Dendritic cell treated with granulocyte-macrophage colony-stimulating factor and Interleukin-4, amounts not matched to agents 40 ng/mL and 50 ng/mL, for 4 days (primary cell): ENCODE measurements around the gene BABAM2.
A peak's percentile ranks its signal among the peaks of the same experiment; 100 is the strongest.

ENCODE experiments used
- H3K27ac Mint-ChIP-seq: one replicate; pipeline ENCODE4 v1.8.0; 2022; ENCODE audit warnings: mild to moderate bottlenecking, mixed read lengths
- H3K27me3 Mint-ChIP-seq: one replicate; pipeline ENCODE4 v1.8.0; 2022; ENCODE audit warnings: mild to moderate bottlenecking, mixed read lengths
- H3K36me3 Mint-ChIP-seq: one replicate; pipeline ENCODE4 v1.8.0; 2022; ENCODE audit warnings: low read depth, mixed read lengths
- H3K4me1 Mint-ChIP-seq: one replicate; pipeline ENCODE4 v1.8.0; 2022; ENCODE audit warnings: low read depth, mixed read lengths
- H3K4me3 Mint-ChIP-seq: one replicate; pipeline ENCODE4 v1.8.0; 2022; ENCODE audit warnings: mild to moderate bottlenecking, moderate library complexity, mixed read lengths
- H3K9me3 Mint-ChIP-seq: one replicate; pipeline ENCODE4 v1.8.0; 2022; ENCODE audit warnings: mixed read lengths
- intact Hi-C: fragments of 100-400 bp; cut with micrococcal nuclease; formaldehyde crosslinking; loops from one replicate; pipeline ENCODE4 v1.15.0; 2022

Gene BABAM2

GRCh38 chr2:28168376-28168775 is 277.8 kb downstream of the BABAM2 start:
- H3K27me3 Mint-ChIP-seq = no peaks in the 10 kb centered on the region
- intact Hi-C loops = no loop called here
- no peak overlapping the region for H3K27ac Mint-ChIP-seq
- no peaks in the 10 kb centered on the region for H3K9me3 Mint-ChIP-seq
- H3K4me3 Mint-ChIP-seq = no peak overlapping the region
- H3K4me1 Mint-ChIP-seq = no peaks in the 10 kb centered on the region
- H3K36me3 Mint-ChIP-seq = peaks cover 15% of the 10 kb centered on the region

GRCh38 chr2:28169492-28169891 is 279.0 kb downstream of the BABAM2 start:
- Mint-ChIP-seq H3K4me3 (no peak overlapping the region), H3K36me3 (peaks cover 15% of the 10 kb centered on the region), H3K4me1 (peaks cover 5% of the 10 kb centered on the region), H3K27ac (no peak overlapping the region), H3K9me3 (no peaks in the 10 kb centered on the region), H3K27me3 (no peaks in the 10 kb centered on the region)
- intact Hi-C loops = no loop called here

GRCh38 chr2:28172114-28172898 is 281.8 kb downstream of the BABAM2 start:
- intact Hi-C loops = no loop called here
- Mint-ChIP-seq H3K9me3 (peaks cover 22% of the 10 kb centered on the region), H3K4me1 (peaks cover 15% of the 10 kb centered on the region), H3K27me3 (no peaks in the 10 kb centered on the region), H3K36me3 (peaks cover 31% of the 10 kb centered on the region), H3K4me3 (no peak overlapping the region), H3K27ac (no peak overlapping the region)

GRCh38 chr2:28173377-28173776 is 282.8 kb downstream of the BABAM2 start:
- Mint-ChIP-seq H3K27me3 (no peaks in the 10 kb centered on the region), H3K36me3 (peaks cover 37% of the 10 kb centered on the region), H3K9me3 (peaks cover 30% of the 10 kb centered on the region), H3K4me3 (no peak overlapping the region), H3K4me1 (peaks cover 24% of the 10 kb centered on the region), H3K27ac (no peak overlapping the region)
- intact Hi-C loops = no loop called here

GRCh38 chr2:28174211-28174610 is 283.7 kb downstream of the BABAM2 start:
- no peak overlapping the region for H3K27ac Mint-ChIP-seq
- peaks cover 37% of the 10 kb centered on the region for H3K36me3 Mint-ChIP-seq
- intact Hi-C loops = no loop called here
- H3K27me3 Mint-ChIP-seq = no peaks in the 10 kb centered on the region
- H3K4me3 Mint-ChIP-seq = no peak overlapping the region
- H3K4me1 Mint-ChIP-seq = peaks cover 32% of the 10 kb centered on the region
- H3K9me3 Mint-ChIP-seq = peaks cover 30% of the 10 kb centered on the region

GRCh38 chr2:28175028-28175427 is 284.5 kb downstream of the BABAM2 start:
- peaks cover 30% of the 10 kb centered on the region for H3K9me3 Mint-ChIP-seq
- no peak overlapping the region for H3K27ac Mint-ChIP-seq
- H3K4me1 Mint-ChIP-seq = peaks cover 39% of the 10 kb centered on the region
- H3K36me3 Mint-ChIP-seq = peaks cover 37% of the 10 kb centered on the region
- no peaks in the 10 kb centered on the region for H3K27me3 Mint-ChIP-seq
- no peak overlapping the region for H3K4me3 Mint-ChIP-seq
- intact Hi-C loops = no loop called here

- intact Hi-C loops = no loop called here
- Mint-ChIP-seq H3K27ac (peak overlapping the region; percentile 94), H3K4me1 (peaks cover 49% of the 10 kb centered on the region), H3K36me3 (peaks cover 29% of the 10 kb centered on the region), H3K27me3 (no peaks in the 10 kb centered on the region), H3K4me3 (peak overlapping the region; percentile 76), H3K9me3 (peaks cover 30% of the 10 kb centered on the region)
Measured at GRCh38 chr2:28178946-28179345, 288.4 kb downstream of the BABAM2 start.

- H3K27me3 Mint-ChIP-seq = no peaks in the 10 kb centered on the region
- H3K36me3 Mint-ChIP-seq = peaks cover 11% of the 10 kb centered on the region
- no peak overlapping the region for H3K4me3 Mint-ChIP-seq
- H3K4me1 Mint-ChIP-seq = peaks cover 36% of the 10 kb centered on the region
- peaks cover 13% of the 10 kb centered on the region for H3K9me3 Mint-ChIP-seq
- intact Hi-C loops = no loop called here
- H3K27ac Mint-ChIP-seq = no peak overlapping the region
Measured at GRCh38 chr2:28181801-28182200, 291.3 kb downstream of the BABAM2 start.

DNA sequence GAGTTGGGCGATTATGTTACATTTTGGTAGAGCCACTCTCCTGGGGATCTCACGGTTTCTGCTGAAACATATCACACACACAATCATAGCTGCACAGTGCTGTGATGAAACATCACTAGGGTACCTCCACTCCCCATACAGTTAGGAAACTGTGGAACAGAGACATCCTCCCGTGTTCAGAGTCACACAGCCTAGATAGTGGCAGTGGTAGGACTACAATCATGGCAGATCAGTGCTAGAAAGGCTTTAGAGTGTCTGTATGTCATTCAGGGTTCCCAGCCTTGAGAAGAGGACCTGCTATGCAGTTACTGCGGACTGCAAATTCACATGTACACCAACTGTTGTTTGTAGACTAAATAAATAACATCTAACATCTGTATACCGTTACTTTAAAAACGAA is 291.8 kb downstream of the BABAM2 start:
- Mint-ChIP-seq H3K27ac (no peak overlapping the region), H3K36me3 (peaks cover 5% of the 10 kb centered on the region), H3K9me3 (peaks cover 7% of the 10 kb centered on the region), H3K27me3 (no peaks in the 10 kb centered on the region), H3K4me1 (peaks cover 33% of the 10 kb centered on the region), H3K4me3 (no peak overlapping the region)
- intact Hi-C loops = no loop called here

DNA sequence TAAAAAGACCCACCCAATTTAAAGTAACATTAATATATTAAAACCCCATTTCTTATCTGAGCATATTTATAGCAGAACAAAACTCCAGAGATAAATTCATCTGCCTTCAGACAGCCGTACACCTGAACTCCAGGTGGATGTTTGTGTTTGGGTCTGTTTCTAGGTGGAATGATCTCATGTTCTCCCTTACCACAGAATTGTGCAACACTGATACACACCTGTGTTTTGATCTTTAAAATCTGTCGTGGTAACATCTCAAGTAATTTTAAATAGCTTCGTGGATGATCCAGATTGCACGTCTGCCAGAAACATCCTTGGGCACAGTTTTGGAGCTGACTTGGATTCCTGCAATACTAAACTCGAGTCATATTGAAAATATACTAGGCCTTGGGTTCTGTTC is 294.6 kb downstream of the BABAM2 start:
- Mint-ChIP-seq H3K27me3 (no peaks in the 10 kb centered on the region), H3K27ac (no peak overlapping the region), H3K36me3 (no peaks in the 10 kb centered on the region), H3K4me1 (peaks cover 9% of the 10 kb centered on the region), H3K4me3 (no peak overlapping the region), H3K9me3 (no peaks in the 10 kb centered on the region)
- intact Hi-C loops = no loop called here

DNA sequence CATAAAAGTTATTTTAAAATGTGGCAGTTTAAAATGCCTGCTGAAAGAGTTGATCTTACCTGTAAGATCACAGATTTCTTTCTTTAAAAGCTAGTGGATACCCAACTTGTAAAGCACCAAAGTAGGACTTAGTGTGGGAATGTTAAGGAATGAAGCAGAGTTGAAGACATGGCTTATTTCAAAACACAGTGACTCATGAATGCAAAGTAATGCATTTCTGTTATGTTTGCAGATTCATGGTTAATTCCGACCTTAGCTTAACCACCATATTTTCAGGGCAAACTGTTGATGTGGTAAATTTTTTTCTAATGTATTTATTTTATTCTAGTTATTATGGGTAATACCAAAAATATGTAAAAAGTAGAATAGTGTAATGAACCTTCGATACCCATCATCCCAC is 295.4 kb downstream of the BABAM2 start:
- Mint-ChIP-seq H3K9me3 (no peaks in the 10 kb centered on the region), H3K27me3 (no peaks in the 10 kb centered on the region), H3K36me3 (no peaks in the 10 kb centered on the region), H3K4me1 (peaks cover 1% of the 10 kb centered on the region), H3K27ac (no peak overlapping the region), H3K4me3 (no peak overlapping the region)
- intact Hi-C loops = no loop called here

GRCh38 chr2:28187186-28187585 is 296.7 kb downstream of the BABAM2 start:
- no peaks in the 10 kb centered on the region for H3K27me3 Mint-ChIP-seq
- no peaks in the 10 kb centered on the region for H3K36me3 Mint-ChIP-seq
- no peak overlapping the region for H3K27ac Mint-ChIP-seq
- intact Hi-C loops = no loop called here
- H3K9me3 Mint-ChIP-seq = no peaks in the 10 kb centered on the region
- H3K4me3 Mint-ChIP-seq = no peak overlapping the region
- no peaks in the 10 kb centered on the region for H3K4me1 Mint-ChIP-seq

- H3K27ac Mint-ChIP-seq = no peak overlapping the region
- intact Hi-C loops = no loop called here
- H3K27me3 Mint-ChIP-seq = no peaks in the 10 kb centered on the region
- H3K9me3 Mint-ChIP-seq = no peaks in the 10 kb centered on the region
- H3K36me3 Mint-ChIP-seq = no peaks in the 10 kb centered on the region
- no peak overlapping the region for H3K4me3 Mint-ChIP-seq
- no peaks in the 10 kb centered on the region for H3K4me1 Mint-ChIP-seq
Measured at GRCh38 chr2:28188436-28188835, 297.9 kb downstream of the BABAM2 start.

GRCh38 chr2:28193630-28194403 is 303.3 kb downstream of the BABAM2 start:
- no peaks in the 10 kb centered on the region for H3K27me3 Mint-ChIP-seq
- intact Hi-C loops = no loop called here
- H3K36me3 Mint-ChIP-seq = no peaks in the 10 kb centered on the region
- H3K27ac Mint-ChIP-seq = peak overlapping the region; percentile 67
- no peaks in the 10 kb centered on the region for H3K9me3 Mint-ChIP-seq
- H3K4me1 Mint-ChIP-seq = peaks cover 13% of the 10 kb centered on the region
- no peak overlapping the region for H3K4me3 Mint-ChIP-seq
